ENCODE measurements around the gene GABRB1. TPM values are rescaled to one million over a fixed set of nuclear protein-coding genes. Genes with fewer than 3 reads are reported as not detected.

GABRB1 gene
- total RNA-seq, 2 experiments from 2014 or later, result not detected

- TF ChIP-seq CTCF (conservative IDR thresholded peaks at IDR 0.05; ENCODE audit: low read length) (no peak), EZH2phosphoT487 (IDR thresholded peaks at IDR 0.05; ENCODE audit: borderline replicate concordance, low read depth, low read length) (no peak)
- no peak overlapping the region for H2AFZ ChIP-seq (ENCODE audit: low read length)
- intact Hi-C loops (cut with micrococcal nuclease; ENCODE audit: unreplicated experiment), result no loop called here
Measured at GRCh38 chr4:47326025-47326424, 294.7 kb downstream of the GABRB1 start.

GRCh38 chr4:47330866-47331265, 299.5 kb downstream of the GABRB1 start:
- intact Hi-C loops (cut with micrococcal nuclease; ENCODE audit: unreplicated experiment), result no loop called here
- H3K4me2 ChIP-seq (ENCODE audit: low read length), result no peak overlapping the region
- H3K4me1 ChIP-seq (ENCODE audit: insufficient read depth, low read length, poor library complexity, severe bottlenecking), result no peaks in the 10 kb centered on the region
- no peak for TF ChIP-seq EZH2phosphoT487 (IDR thresholded peaks at IDR 0.05; ENCODE audit: borderline replicate concordance, low read depth, low read length)
- no peak for TF ChIP-seq CTCF (conservative IDR thresholded peaks at IDR 0.05; ENCODE audit: low read length)
- H3K9me3 ChIP-seq (ENCODE audit: low read length), result no peaks in the 10 kb centered on the region
- no peaks in the 10 kb centered on the region for H3K9me2 ChIP-seq (ENCODE audit: insufficient read depth, low read length)
- no peak overlapping the region for H3K27ac ChIP-seq (ENCODE audit: low read depth, low read length, poor library complexity, severe bottlenecking)
- DNase-seq (ENCODE audit: low spot score), result no peak
- POLR2A ChIA-PET, result no interaction called here
- H3K36me3 ChIP-seq (ENCODE audit: insufficient read depth, low read length), result no peaks in the 10 kb centered on the region
- H3K4me3 ChIP-seq (ENCODE audit: low read depth, low read length, poor library complexity, severe bottlenecking), result no peak overlapping the region
- no peak overlapping the region for H2AFZ ChIP-seq (ENCODE audit: low read length)
- H3K79me2 ChIP-seq (ENCODE audit: insufficient read depth, low read depth, low read length), result no peaks in the 10 kb centered on the region
- BruUV-seq (replicated peaks), result no TSS peak
- H4K20me1 ChIP-seq (ENCODE audit: insufficient read depth, low read length), result no peaks in the 10 kb centered on the region
- CTCF ChIA-PET (ENCODE audit: unreplicated experiment), result no interaction called here

More at GRCh38 chr4:47326025-47326424, 294.7 kb downstream of the GABRB1 start:
- POLR2A ChIA-PET, result interaction anchor here (0.6 kb wide), 1 partner anchor 410 kb away, joined by 7 read pairs; no protein-coding TSS in a partner anchor
- Histone ChIP-seq H3K4me1 (ENCODE audit: insufficient read depth, low read length, poor library complexity, severe bottlenecking) (no peaks in the 10 kb centered on the region), H3K9me2 (ENCODE audit: insufficient read depth, low read length) (no peaks in the 10 kb centered on the region), H3K9me3 (ENCODE audit: low read length) (no peaks in the 10 kb centered on the region), H3K27ac (ENCODE audit: low read depth, low read length, poor library complexity, severe bottlenecking) (no peak overlapping the region), H3K36me3 (ENCODE audit: insufficient read depth, low read length) (no peaks in the 10 kb centered on the region), H3K79me2 (ENCODE audit: insufficient read depth, low read depth, low read length) (no peaks in the 10 kb centered on the region), H3K4me2 (ENCODE audit: low read length) (no peak overlapping the region), H3K4me3 (ENCODE audit: low read depth, low read length, poor library complexity, severe bottlenecking) (no peak overlapping the region), H4K20me1 (ENCODE audit: insufficient read depth, low read length) (no peaks in the 10 kb centered on the region)
- DNase-seq (ENCODE audit: low spot score), result no peak
- no TSS peak for BruUV-seq (replicated peaks)
- CTCF ChIA-PET (ENCODE audit: unreplicated experiment), result no interaction called here

GRCh38 chr4:47334652-47335051, 303.3 kb downstream of the GABRB1 start:
- H3K9me3 ChIP-seq (ENCODE audit: low read length), result no peaks in the 10 kb centered on the region
- no peak overlapping the region for H3K27ac ChIP-seq (ENCODE audit: low read depth, low read length, poor library complexity, severe bottlenecking)
- BruUV-seq (replicated peaks), result no TSS peak
- no peak overlapping the region for H2AFZ ChIP-seq (ENCODE audit: low read length)
- H4K20me1 ChIP-seq (ENCODE audit: insufficient read depth, low read length), result no peaks in the 10 kb centered on the region
- TF ChIP-seq CTCF (conservative IDR thresholded peaks at IDR 0.05; ENCODE audit: low read length) (no peak), EZH2phosphoT487 (IDR thresholded peaks at IDR 0.05; ENCODE audit: borderline replicate concordance, low read depth, low read length) (no peak)
- no peaks in the 10 kb centered on the region for H3K36me3 ChIP-seq (ENCODE audit: insufficient read depth, low read length)
- H3K4me2 ChIP-seq (ENCODE audit: low read length), result no peak overlapping the region
- ChIA-PET POLR2A (no interaction called here), CTCF (ENCODE audit: unreplicated experiment) (no interaction called here)
- intact Hi-C loops (cut with micrococcal nuclease; ENCODE audit: unreplicated experiment), result no loop called here
- DNase-seq (ENCODE audit: low spot score), result no peak
- H3K4me3 ChIP-seq (ENCODE audit: low read depth, low read length, poor library complexity, severe bottlenecking), result no peak overlapping the region
- H3K9me2 ChIP-seq (ENCODE audit: insufficient read depth, low read length), result no peaks in the 10 kb centered on the region
- H3K4me1 ChIP-seq (ENCODE audit: insufficient read depth, low read length, poor library complexity, severe bottlenecking), result no peaks in the 10 kb centered on the region
- no peaks in the 10 kb centered on the region for H3K79me2 ChIP-seq (ENCODE audit: insufficient read depth, low read depth, low read length)
